WTC11 (cell line): ENCODE measurements around the gene CRIP1.

ENCODE experiments used
- ATF3 ChIP-seq: sonication (generic); formaldehyde crosslinking; conservative IDR thresholded peaks from 2 replicates; pipeline ENCODE4 v1.8.1; 2022; ENCODE audit warnings: mild to moderate bottlenecking, missing genetic modification reagents
- CBFB ChIP-seq: sonication (generic); formaldehyde crosslinking; IDR thresholded peaks from 2 replicates; pipeline ENCODE4 v1.8.1; 2022; ENCODE audit warnings: mild to moderate bottlenecking, low read depth, missing genetic modification reagents
- CREM ChIP-seq: sonication (generic); formaldehyde crosslinking; IDR thresholded peaks from 2 replicates; pipeline ENCODE4 v1.8.1; 2022; ENCODE audit warnings: mild to moderate bottlenecking, missing genetic modification reagents, moderate library complexity
- CTCF ChIP-seq: fragments of 200-600 bp; IDR thresholded peaks from 2 replicates; pipeline ENCODE4 v1.8.0; 2022; ENCODE audit warnings: antibody characterized with exemption
- ESRRA ChIP-seq: sonication (generic); formaldehyde crosslinking; IDR thresholded peaks from 2 replicates; pipeline ENCODE4 v1.8.1; 2022; ENCODE audit warnings: mild to moderate bottlenecking, missing genetic modification reagents, borderline replicate concordance
- NFYB ChIP-seq: sonication (generic); formaldehyde crosslinking; conservative IDR thresholded peaks from 2 replicates; pipeline ENCODE4 v1.8.0; 2022; ENCODE audit warnings: low read depth, missing genetic modification reagents
- USF2 ChIP-seq: sonication (generic); formaldehyde crosslinking; IDR thresholded peaks from 2 replicates; pipeline ENCODE4 v1.8.1; 2023; ENCODE audit warnings: mild to moderate bottlenecking, missing genetic modification reagents, moderate library complexity
- TF ChIP-seq, protein P1 (sequence below): sonication (generic); formaldehyde crosslinking; IDR thresholded peaks from 2 replicates; pipeline ENCODE4 v1.8.1; 2022; ENCODE audit warnings: mild to moderate bottlenecking, moderate library complexity, missing genetic modification reagents
- TF ChIP-seq, protein P2 (sequence below): sonication (generic); formaldehyde crosslinking; IDR thresholded peaks from 2 replicates; pipeline ENCODE4 v1.8.1; 2022; ENCODE audit warnings: low read depth, missing genetic modification reagents, borderline replicate concordance

DNA sequence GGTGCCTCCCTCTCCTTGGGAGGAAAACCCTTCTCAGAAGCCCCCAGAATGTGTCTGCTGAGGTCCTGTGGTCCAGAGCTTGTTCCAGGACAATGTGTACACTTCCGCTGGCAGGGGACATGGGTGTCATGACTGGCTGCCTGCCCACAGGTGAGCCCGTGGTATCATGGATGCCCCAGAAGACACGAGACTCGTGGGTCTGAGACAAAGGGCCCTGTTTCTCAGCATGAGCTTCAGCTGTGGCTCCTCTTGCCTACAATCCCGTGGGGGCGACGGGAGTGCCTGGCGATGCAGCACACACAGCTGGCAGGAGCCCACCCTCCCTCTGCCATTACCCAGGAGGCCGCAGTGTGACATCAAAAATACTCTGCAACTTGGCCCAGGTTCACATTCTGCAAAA is 46.7 kb downstream of the CRIP1 start:
- TF ChIP-seq CTCF = no peak
- no peak for TF ChIP-seq CREM (CRISPR knock-in tag)
- TF ChIP-seq, protein P1, sequence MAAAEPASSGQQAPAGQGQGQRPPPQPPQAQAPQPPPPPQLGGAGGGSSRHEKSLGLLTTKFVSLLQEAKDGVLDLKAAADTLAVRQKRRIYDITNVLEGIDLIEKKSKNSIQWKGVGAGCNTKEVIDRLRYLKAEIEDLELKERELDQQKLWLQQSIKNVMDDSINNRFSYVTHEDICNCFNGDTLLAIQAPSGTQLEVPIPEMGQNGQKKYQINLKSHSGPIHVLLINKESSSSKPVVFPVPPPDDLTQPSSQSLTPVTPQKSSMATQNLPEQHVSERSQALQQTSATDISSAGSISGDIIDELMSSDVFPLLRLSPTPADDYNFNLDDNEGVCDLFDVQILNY (CRISPR knock-in tag) = no peak
- no peak for TF ChIP-seq NFYB (CRISPR knock-in tag)
- no peak for TF ChIP-seq CBFB (CRISPR knock-in tag)
- no peak for TF ChIP-seq ESRRA (CRISPR knock-in tag)
- TF ChIP-seq USF2 (CRISPR knock-in tag) = no peak
- no peak for TF ChIP-seq ATF3
- TF ChIP-seq, protein P2, sequence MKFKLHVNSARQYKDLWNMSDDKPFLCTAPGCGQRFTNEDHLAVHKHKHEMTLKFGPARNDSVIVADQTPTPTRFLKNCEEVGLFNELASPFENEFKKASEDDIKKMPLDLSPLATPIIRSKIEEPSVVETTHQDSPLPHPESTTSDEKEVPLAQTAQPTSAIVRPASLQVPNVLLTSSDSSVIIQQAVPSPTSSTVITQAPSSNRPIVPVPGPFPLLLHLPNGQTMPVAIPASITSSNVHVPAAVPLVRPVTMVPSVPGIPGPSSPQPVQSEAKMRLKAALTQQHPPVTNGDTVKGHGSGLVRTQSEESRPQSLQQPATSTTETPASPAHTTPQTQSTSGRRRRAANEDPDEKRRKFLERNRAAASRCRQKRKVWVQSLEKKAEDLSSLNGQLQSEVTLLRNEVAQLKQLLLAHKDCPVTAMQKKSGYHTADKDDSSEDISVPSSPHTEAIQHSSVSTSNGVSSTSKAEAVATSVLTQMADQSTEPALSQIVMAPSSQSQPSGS (CRISPR knock-in tag) = no peak
